Measurements from ENCODE around the gene MMS19.
A peak's percentile ranks its signal among the peaks of the same experiment; 100 is the strongest.

MMS19 gene

DNA sequence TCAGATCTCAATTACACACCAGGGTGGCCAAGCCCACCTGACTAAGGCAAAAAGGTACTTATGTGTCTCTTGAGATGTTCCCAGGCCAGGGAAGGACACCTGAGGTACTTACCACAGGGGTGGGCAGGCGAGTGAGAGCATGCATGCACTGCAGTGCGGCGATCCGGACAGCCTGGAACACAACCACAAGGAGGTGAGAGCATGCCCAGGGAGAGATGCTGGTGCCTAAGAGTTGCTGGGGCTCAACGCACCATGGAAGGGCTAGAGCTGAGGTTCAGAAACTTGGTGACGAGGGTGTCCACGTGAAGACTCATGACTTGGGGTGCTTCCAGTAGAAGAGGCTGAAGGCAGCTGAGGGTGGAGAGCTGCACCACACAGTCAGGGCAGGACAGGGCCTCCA lies 39.1 kb downstream of the MMS19 start:
- ATAC-seq (ENCODE audit: low read depth), result no peak
- Histone ChIP-seq H3K36me3 (ENCODE audit: low read depth) (peaks cover 95% of the 10 kb centered on the region), H3K4me3 (ENCODE audit: severe bottlenecking) (no peak overlapping the region)

GRCh38 chr10:97456686-97457065 lies 41.5 kb downstream of the MMS19 start:
- H3K27me3 ChIP-seq (ENCODE audit: insufficient read depth, poor library complexity, severe bottlenecking), result no peaks in the 10 kb centered on the region
- H3K9me3 ChIP-seq (ENCODE audit: severe bottlenecking), result no peaks in the 10 kb centered on the region
- no peak overlapping the region for H3K4me3 ChIP-seq (ENCODE audit: severe bottlenecking)
- ATAC-seq (ENCODE audit: low read depth), result no peak
- no peak for TF ChIP-seq CTCF (IDR thresholded peaks at IDR 0.05; ENCODE audit: poor library complexity, severe bottlenecking)
- H3K4me1 ChIP-seq (ENCODE audit: insufficient read depth, poor library complexity, severe bottlenecking), result peaks cover 10% of the 10 kb centered on the region
- H3K36me3 ChIP-seq (ENCODE audit: low read depth), result peaks cover 96% of the 10 kb centered on the region
- no peak for DNase-seq (ENCODE audit: low spot score)
- no peak overlapping the region for H3K27ac ChIP-seq (ENCODE audit: poor library complexity, severe bottlenecking)

More for the DNA sequence above, 39.1 kb downstream of the MMS19 start:
- TF ChIP-seq CTCF (IDR thresholded peaks at IDR 0.05; ENCODE audit: poor library complexity, severe bottlenecking), result no peak
- no peak for DNase-seq (ENCODE audit: low spot score)
- peaks cover 10% of the 10 kb centered on the region for H3K4me1 ChIP-seq (ENCODE audit: insufficient read depth, poor library complexity, severe bottlenecking)
- no peaks in the 10 kb centered on the region for H3K27me3 ChIP-seq (ENCODE audit: insufficient read depth, poor library complexity, severe bottlenecking)
- no peaks in the 10 kb centered on the region for H3K9me3 ChIP-seq (ENCODE audit: severe bottlenecking)
- H3K27ac ChIP-seq (ENCODE audit: poor library complexity, severe bottlenecking), result no peak overlapping the region

GRCh38 chr10:97456034-97456685 lies 42.1 kb downstream of the MMS19 start:
- DNase-seq (ENCODE audit: low spot score) (no peak), ATAC-seq (ENCODE audit: low read depth) (no peak)
- Histone ChIP-seq H3K4me1 (ENCODE audit: insufficient read depth, poor library complexity, severe bottlenecking) (peaks cover 10% of the 10 kb centered on the region), H3K27me3 (ENCODE audit: insufficient read depth, poor library complexity, severe bottlenecking) (no peaks in the 10 kb centered on the region), H3K9me3 (ENCODE audit: severe bottlenecking) (no peaks in the 10 kb centered on the region), H3K27ac (ENCODE audit: poor library complexity, severe bottlenecking) (peak overlapping the region; percentile 55), H3K36me3 (ENCODE audit: low read depth) (peaks cover 96% of the 10 kb centered on the region), H3K4me3 (ENCODE audit: severe bottlenecking) (no peak overlapping the region)
- no peak for TF ChIP-seq CTCF (IDR thresholded peaks at IDR 0.05; ENCODE audit: poor library complexity, severe bottlenecking)

- DNase-seq (ENCODE audit: low spot score), result no peak
- peak; percentile 31 for ATAC-seq (ENCODE audit: low read depth)
- no peak for TF ChIP-seq CTCF (IDR thresholded peaks at IDR 0.05; ENCODE audit: poor library complexity, severe bottlenecking)
- no peak overlapping the region for H3K4me3 ChIP-seq (ENCODE audit: severe bottlenecking)
- H3K27ac ChIP-seq (ENCODE audit: poor library complexity, severe bottlenecking), result peak overlapping the region; percentile 55
- peaks cover 81% of the 10 kb centered on the region for H3K36me3 ChIP-seq (ENCODE audit: low read depth)
- peaks cover 10% of the 10 kb centered on the region for H3K4me1 ChIP-seq (ENCODE audit: insufficient read depth, poor library complexity, severe bottlenecking)
- no peaks in the 10 kb centered on the region for H3K27me3 ChIP-seq (ENCODE audit: insufficient read depth, poor library complexity, severe bottlenecking)
- no peaks in the 10 kb centered on the region for H3K9me3 ChIP-seq (ENCODE audit: severe bottlenecking)
Observed at GRCh38 chr10:97454330-97455036, 43.7 kb downstream of the MMS19 start.

DNA sequence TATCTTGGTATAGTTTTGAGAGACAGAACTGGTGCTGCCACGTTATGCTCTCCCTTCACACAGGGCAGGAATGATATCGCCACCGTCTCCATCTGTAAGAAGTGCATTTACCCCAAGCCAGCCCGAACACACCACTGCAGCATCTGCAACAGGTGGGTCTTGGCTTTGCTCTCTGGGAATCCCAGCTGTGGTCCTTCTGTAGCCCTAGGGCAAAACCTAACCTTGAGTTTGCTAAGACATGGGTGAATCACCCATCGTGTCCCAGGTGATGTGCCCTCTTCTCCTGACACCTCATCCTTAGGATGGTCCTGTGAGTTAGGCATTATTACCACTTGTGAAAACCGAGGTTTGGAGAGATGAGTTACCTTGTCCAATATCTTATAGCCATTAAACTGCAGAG lies 45.9 kb downstream of the MMS19 start:
- Histone ChIP-seq H3K27ac (ENCODE audit: poor library complexity, severe bottlenecking) (no peak overlapping the region), H3K36me3 (ENCODE audit: low read depth) (peaks cover 68% of the 10 kb centered on the region), H3K4me1 (ENCODE audit: insufficient read depth, poor library complexity, severe bottlenecking) (peaks cover 14% of the 10 kb centered on the region), H3K9me3 (ENCODE audit: severe bottlenecking) (no peaks in the 10 kb centered on the region), H3K27me3 (ENCODE audit: insufficient read depth, poor library complexity, severe bottlenecking) (no peaks in the 10 kb centered on the region), H3K4me3 (ENCODE audit: severe bottlenecking) (no peak overlapping the region)
- no peak for TF ChIP-seq CTCF (IDR thresholded peaks at IDR 0.05; ENCODE audit: poor library complexity, severe bottlenecking)
- DNase-seq (ENCODE audit: low spot score) (no peak), ATAC-seq (ENCODE audit: low read depth) (no peak)
